HEK293 (cell line): ENCODE results near the gene COA1.
"Not testable (repeated sequence)": the region's sequence is repeated elsewhere in the genome, so short reads cannot be mapped to it uniquely, and the experiment has no call there.

Source experiments
- CTCF ChIA-PET: fragments of 350-600 bp; formaldehyde crosslinking; extraction: SDS; loops from one replicate; lab custom pipeline; 2021; ENCODE audit warnings: antibody characterized with exemption; lab: Yijun Ruan, JAX
- POLR2A ChIA-PET: fragments of 300-600 bp; formaldehyde crosslinking; extraction: SDS; loops from one replicate; lab custom pipeline; 2020; ENCODE audit warnings: antibody characterized with exemption, inconsistent platforms; lab: Yijun Ruan, JAX
- H3K27ac ChIP-seq: fragments of 200-500 bp; sonication (Bioruptor generic); 2 replicates; pipeline ENCODE4 v1.5.1; 2014; ENCODE audit warnings: low read depth, low read length, control low read depth, inconsistent platforms; ENCODE audit errors: extremely low read depth
- H3K36me3 ChIP-seq, 2 experiments: fragments of 200-500 bp in 1 of 2; sonication (Bioruptor generic) in 1 of 2; 1 replicate in 1 of 2; 2 replicates in 1 of 2; pipeline ENCODE4 v1.5.1; 2014 to 2017; ENCODE audit warnings: inconsistent platforms in 2 of 2, low read length in 2 of 2; ENCODE audit not compliant: control insufficient read depth in 2 of 2, insufficient read depth in 1 of 2
- H3K4me1 ChIP-seq: fragments of 200-500 bp; sonication (Bioruptor generic); 2 replicates; pipeline ENCODE4 v1.5.1; 2014; ENCODE audit warnings: mild to moderate bottlenecking, low read length, inconsistent platforms; ENCODE audit not compliant: control insufficient read depth, insufficient read depth
- H3K4me3 ChIP-seq: 2 replicates; pipeline ENCODE4 v1.5.1; 2011; ENCODE audit warnings: low read depth, mild to moderate bottlenecking, control low read depth, low read length, moderate library complexity
- H3K9me3 ChIP-seq: fragments of 200-500 bp; sonication (Bioruptor generic); 2 replicates; pipeline ENCODE4 v1.5.1; 2014; ENCODE audit warnings: low read depth, low read length, inconsistent platforms; ENCODE audit not compliant: control insufficient read depth, insufficient read depth
- SCRT1 ChIP-seq: fragments of 450-650 bp; formaldehyde crosslinking; IDR thresholded peaks from 2 replicates; pipeline ENCODE4 v1.5.1; 2016; ENCODE audit warnings: missing biosample characterization, missing genetic modification characterization, borderline replicate concordance
- SCRT2 ChIP-seq: fragments of 450-650 bp; formaldehyde crosslinking; IDR thresholded peaks from 2 replicates; pipeline ENCODE4 v1.5.1; 2016; ENCODE audit warnings: missing biosample characterization, missing genetic modification characterization
- WT1 ChIP-seq: fragments of 450-650 bp; formaldehyde crosslinking; IDR thresholded peaks from 2 replicates; pipeline ENCODE4 v1.5.1; 2016; ENCODE audit warnings: missing biosample characterization, missing genetic modification characterization
- ZNF433 ChIP-seq: fragments of 450-650 bp; formaldehyde crosslinking; IDR thresholded peaks from 2 replicates; pipeline ENCODE4 v1.5.1; 2016; ENCODE audit warnings: missing biosample characterization, missing genetic modification characterization, low read depth
- ZNF747 ChIP-seq: fragments of 450-650 bp; formaldehyde crosslinking; IDR thresholded peaks from 2 replicates; pipeline ENCODE4 v1.5.1; 2016; ENCODE audit warnings: missing biosample characterization, missing genetic modification characterization
- ZNF791 ChIP-seq: fragments of 450-650 bp; formaldehyde crosslinking; IDR thresholded peaks from 2 replicates; pipeline ENCODE4 v1.5.1; 2016; ENCODE audit warnings: missing biosample characterization, missing genetic modification characterization
- TF ChIP-seq, protein P1 (sequence below): IDR thresholded peaks from 2 replicates; pipeline ENCODE4 v1.6.1; 2011; ENCODE audit warnings: mild to moderate bottlenecking, low read depth, low read length, borderline replicate concordance
- TF ChIP-seq, protein P2 (sequence below): fragments of 450-650 bp; formaldehyde crosslinking; IDR thresholded peaks from 2 replicates; pipeline ENCODE4 v1.5.1; 2017; ENCODE audit warnings: missing biosample characterization, missing genetic modification characterization
- TF ChIP-seq, protein P3 (sequence below): fragments of 450-650 bp; formaldehyde crosslinking; optimal IDR thresholded peaks from 2 replicates; pipeline ENCODE3; 2016; ENCODE audit warnings: missing biosample characterization, mild to moderate bottlenecking, missing genetic modification characterization

COA1 gene

DNA sequence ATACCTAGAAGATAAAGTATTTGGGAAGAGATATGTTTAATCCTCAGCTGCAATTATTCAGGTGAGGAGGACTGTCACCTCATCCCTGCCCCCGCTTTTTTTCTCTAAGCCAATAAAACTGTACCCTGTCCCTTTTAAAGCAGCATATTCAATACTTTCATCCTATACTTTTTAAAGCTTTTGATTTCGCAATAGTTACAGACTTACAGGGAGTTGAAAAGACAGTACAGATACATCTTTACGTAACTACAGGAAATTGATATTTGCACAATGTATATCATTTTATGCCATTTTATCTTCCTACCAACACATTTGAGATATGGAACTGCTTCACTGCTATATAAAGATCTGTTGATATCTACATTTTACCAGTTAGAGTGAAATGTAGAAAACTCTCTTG, 98.8 kb downstream of the COA1 start (continued):
- TF ChIP-seq, protein P1, sequence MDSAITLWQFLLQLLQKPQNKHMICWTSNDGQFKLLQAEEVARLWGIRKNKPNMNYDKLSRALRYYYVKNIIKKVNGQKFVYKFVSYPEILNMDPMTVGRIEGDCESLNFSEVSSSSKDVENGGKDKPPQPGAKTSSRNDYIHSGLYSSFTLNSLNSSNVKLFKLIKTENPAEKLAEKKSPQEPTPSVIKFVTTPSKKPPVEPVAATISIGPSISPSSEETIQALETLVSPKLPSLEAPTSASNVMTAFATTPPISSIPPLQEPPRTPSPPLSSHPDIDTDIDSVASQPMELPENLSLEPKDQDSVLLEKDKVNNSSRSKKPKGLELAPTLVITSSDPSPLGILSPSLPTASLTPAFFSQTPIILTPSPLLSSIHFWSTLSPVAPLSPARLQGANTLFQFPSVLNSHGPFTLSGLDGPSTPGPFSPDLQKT: no peak
- TF ChIP-seq, protein P2, sequence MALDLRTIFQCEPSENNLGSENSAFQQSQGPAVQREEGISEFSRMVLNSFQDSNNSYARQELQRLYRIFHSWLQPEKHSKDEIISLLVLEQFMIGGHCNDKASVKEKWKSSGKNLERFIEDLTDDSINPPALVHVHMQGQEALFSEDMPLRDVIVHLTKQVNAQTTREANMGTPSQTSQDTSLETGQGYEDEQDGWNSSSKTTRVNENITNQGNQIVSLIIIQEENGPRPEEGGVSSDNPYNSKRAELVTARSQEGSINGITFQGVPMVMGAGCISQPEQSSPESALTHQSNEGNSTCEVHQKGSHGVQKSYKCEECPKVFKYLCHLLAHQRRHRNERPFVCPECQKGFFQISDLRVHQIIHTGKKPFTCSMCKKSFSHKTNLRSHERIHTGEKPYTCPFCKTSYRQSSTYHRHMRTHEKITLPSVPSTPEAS: no peak
- TF ChIP-seq ZNF747 (tag by site-specific recombination): no peak

DNA sequence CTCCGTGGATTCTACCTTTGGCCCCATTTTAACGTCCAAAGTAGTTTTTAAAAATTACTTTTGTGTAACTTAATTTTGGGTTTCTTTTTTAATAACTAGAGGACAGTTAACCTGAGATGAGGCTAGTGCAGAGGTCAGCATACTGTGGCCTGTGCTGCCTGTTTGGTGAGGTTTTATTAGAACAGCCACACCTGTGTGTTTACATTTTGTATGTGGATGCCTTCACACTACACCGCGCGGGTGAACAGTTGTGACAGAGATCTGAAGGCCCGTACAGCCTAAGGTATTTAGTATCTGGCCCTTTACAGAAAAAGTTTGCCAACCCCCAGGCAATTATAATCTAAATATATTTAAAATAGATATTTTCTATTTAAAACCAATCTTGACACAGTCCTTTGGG, 99.5 kb downstream of the COA1 start:
- CTCF ChIA-PET: interaction anchor here (1.4 kb wide), 1 partner anchor 47 kb away, joined by 5 read pairs; the partner anchor contains the start of gene STK17A
- no peak overlapping the region for H3K27ac ChIP-seq
- TF ChIP-seq ZNF791: no peak
- no peak for TF ChIP-seq ZNF433 (tag by site-specific recombination)
- no peak overlapping the region for H3K4me3 ChIP-seq
- H3K4me1 ChIP-seq: no peaks in the 10 kb centered on the region
- peaks cover 14 to 57% of the 10 kb centered on the region in 2 experiments for H3K36me3 ChIP-seq
- H3K9me3 ChIP-seq: no peaks in the 10 kb centered on the region
- POLR2A ChIA-PET: no interaction called here

DNA sequence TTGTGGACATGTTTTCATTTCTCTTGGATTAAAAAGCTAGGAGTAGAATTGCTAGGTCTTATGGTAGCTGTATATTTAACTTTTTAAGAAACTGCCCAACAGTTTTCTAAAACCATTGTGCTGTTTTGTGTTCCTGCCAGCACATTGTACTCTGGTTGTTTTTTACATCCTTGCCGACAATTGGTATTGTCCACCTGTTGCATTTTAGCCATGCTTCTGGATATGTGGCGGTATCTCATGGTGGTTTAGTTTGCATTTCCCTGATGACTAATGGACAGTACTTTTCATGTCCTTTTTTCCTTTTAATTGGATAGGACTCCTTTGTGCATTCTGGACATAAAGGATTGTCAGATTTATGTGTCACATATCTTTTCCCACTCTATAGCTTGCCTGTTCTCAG, 100.9 kb downstream of the COA1 start:
- no peaks in the 10 kb centered on the region for H3K4me1 ChIP-seq
- TF ChIP-seq SCRT1 (peak; percentile 76; the same call in 1 of the 2 replicates), SCRT2 (tag by site-specific recombination) (peak; percentile 92)
- TF ChIP-seq, protein P3, sequence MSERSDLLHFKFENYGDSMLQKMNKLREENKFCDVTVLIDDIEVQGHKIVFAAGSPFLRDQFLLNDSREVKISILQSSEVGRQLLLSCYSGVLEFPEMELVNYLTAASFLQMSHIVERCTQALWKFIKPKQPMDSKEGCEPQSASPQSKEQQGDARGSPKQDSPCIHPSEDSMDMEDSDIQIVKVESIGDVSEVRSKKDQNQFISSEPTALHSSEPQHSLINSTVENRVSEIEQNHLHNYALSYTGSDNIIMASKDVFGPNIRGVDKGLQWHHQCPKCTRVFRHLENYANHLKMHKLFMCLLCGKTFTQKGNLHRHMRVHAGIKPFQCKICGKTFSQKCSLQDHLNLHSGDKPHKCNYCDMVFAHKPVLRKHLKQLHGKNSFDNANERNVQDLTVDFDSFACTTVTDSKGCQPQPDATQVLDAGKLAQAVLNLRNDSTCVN (tag by site-specific recombination): no peak
- ChIA-PET CTCF (interaction anchor here (0.9 to 1.7 kb wide), 3 partner anchors 16 to 71 kb away, joined by 4 to 7 read pairs (median 5); partner anchors contain the start of gene STK17A), POLR2A (interaction anchor here (1.1 kb wide), 1 partner anchor 46 kb away, joined by 4 read pairs; the partner anchor contains the start of gene STK17A)
- no peaks in the 10 kb centered on the region for H3K9me3 ChIP-seq
- no peak overlapping the region for H3K4me3 ChIP-seq
- H3K36me3 ChIP-seq: peaks cover 18 to 56% of the 10 kb centered on the region in 2 experiments
- no peak overlapping the region for H3K27ac ChIP-seq

DNA sequence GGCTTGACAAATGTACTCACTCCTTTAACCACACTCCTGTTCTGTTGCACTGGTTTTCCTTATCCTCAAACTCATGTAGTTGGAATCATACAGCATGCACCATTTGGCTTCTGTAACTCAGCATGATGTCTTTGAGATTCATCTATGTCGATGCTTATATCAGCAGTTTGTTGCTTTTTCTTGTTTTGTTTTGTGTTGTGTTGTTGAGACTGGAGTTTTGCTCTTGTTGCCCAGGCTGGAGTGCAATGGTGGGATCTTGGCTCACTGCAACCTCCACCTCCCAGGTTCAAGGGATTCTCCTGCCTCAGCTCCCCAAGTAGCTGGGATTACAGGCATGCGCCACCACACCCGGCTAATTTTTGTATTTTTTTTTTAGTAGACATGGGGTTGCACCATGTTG, 101.5 kb downstream of the COA1 start:
- ChIA-PET POLR2A (interaction anchor here (1.1 kb wide), 1 partner anchor 45 kb away, joined by 4 read pairs; the partner anchor contains the start of gene STK17A), CTCF (interaction anchor here (0.5 to 1.7 kb wide), 4 partner anchors 16 to 1923 kb away, joined by 3 to 7 read pairs (median 5); partner anchors contain the start of gene STK17A)
- H3K27ac ChIP-seq, H3K4me3 ChIP-seq, H3K9me3 ChIP-seq, H3K4me1 ChIP-seq: not testable (repeated sequence)
- peaks cover 15 to 52% of the 10 kb centered on the region in 2 experiments for H3K36me3 ChIP-seq

DNA sequence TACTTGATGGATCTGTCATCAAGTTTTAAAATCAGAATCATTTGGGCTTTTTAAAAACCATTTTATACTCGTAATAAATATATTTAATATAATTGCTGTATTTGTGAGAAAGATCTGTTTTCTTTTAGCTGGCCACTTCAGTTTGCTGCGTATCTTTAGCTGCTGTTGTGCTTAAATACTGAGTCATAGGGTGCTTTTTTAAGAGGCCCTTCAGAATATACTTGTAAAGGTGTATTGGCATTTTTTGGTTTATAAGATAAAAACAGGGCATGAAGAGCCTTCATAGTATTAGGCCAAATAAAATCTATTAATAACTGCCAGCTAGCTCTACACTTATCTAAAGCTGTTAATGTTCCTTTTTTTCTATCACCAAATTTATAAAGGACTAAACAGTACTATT, 102.6 kb downstream of the COA1 start:
- no peak for TF ChIP-seq WT1
- TF ChIP-seq, all 188 proteins: peak for 0
- Histone ChIP-seq H3K27ac (no peak overlapping the region), H3K4me3 (no peak overlapping the region), H3K4me1 (no peaks in the 10 kb centered on the region), H3K9me3 (no peaks in the 10 kb centered on the region), H3K36me3 (peaks cover 15 to 48% of the 10 kb centered on the region in 2 experiments)
- ChIA-PET POLR2A (no interaction called here), CTCF (interaction anchor here (0.6 to 1.5 kb wide), 3 partner anchors 44 to 1683 kb away, joined by 5 to 10 read pairs (median 8); partner anchors contain the start of gene STK17A)
